Activated B cell treated with CpG ODN at 0.5 μM for 24 hours (primary cell): ENCODE data around the gene ZBTB17. TPM values are rescaled to one million over a fixed set of nuclear protein-coding genes. Genes with fewer than 3 reads are reported as not detected.

Experiments used
- ATAC-seq: fragments of 200-7000 bp; cut with Tn5 transposase; one replicate; pipeline ENCODE4 v1.10.0; 2021; ENCODE audit warnings: low read depth, mild to moderate bottlenecking, moderate library complexity
- CTCF ChIA-PET: fragments of 350-600 bp; sonication (Branson Sonifier 250); formaldehyde crosslinking; loops from one replicate; lab custom pipeline; 2021; ENCODE audit warnings: antibody characterized with exemption; lab: Charles Lee
- POLR2A ChIA-PET: fragments of 350-600 bp; sonication (Branson Sonifier 250); formaldehyde crosslinking; loops from one replicate; lab custom pipeline; 2021; ENCODE audit warnings: antibody characterized with exemption; lab: Charles Lee
- DNase-seq: peaks from one replicate; pipeline ENCODE4 v3.0.0; 2022
- H3K27ac Mint-ChIP-seq: one replicate; pipeline ENCODE4 v1.8.0; 2020; ENCODE audit warnings: mixed read lengths
- H3K27me3 Mint-ChIP-seq: one replicate; pipeline ENCODE4 v1.8.0; 2021; ENCODE audit warnings: mixed read lengths
- H3K36me3 Mint-ChIP-seq: one replicate; pipeline ENCODE4 v1.8.0; 2021; ENCODE audit warnings: low read depth, mixed read lengths
- H3K4me1 Mint-ChIP-seq: one replicate; pipeline ENCODE4 v1.8.0; 2021; ENCODE audit warnings: mixed read lengths
- H3K4me3 Mint-ChIP-seq: one replicate; pipeline ENCODE4 v1.8.0; 2020; ENCODE audit warnings: mild to moderate bottlenecking, mixed read lengths
- H3K9me3 Mint-ChIP-seq: one replicate; pipeline ENCODE4 v1.8.0; 2020; ENCODE audit warnings: mixed read lengths
- CTCF ChIP-seq: fragments of 200-600 bp; IDR thresholded peaks from one replicate; pipeline ENCODE4 v1.8.0; 2022; ENCODE audit warnings: antibody characterized with exemption, mild to moderate bottlenecking
- intact Hi-C: fragments of 100-400 bp; cut with micrococcal nuclease; formaldehyde crosslinking; loops from one replicate; pipeline ENCODE4 v1.15.1; 2024
- total RNA-seq: library from RNA; stranded (reverse); gene quantifications from 2 replicates; pipeline ENCODE4 v1.2.3, GENCODE V29; 2022

Gene ZBTB17
- total RNA-seq, 1 donor from 2014 or later = 121 TPM

- DNase-seq = no peak
- no peak for TF ChIP-seq CTCF
- no peak for ATAC-seq
- ChIA-PET POLR2A (interaction anchor here (5.6 to 8.3 kb wide), 2 partner anchors 18 to 27 kb away, joined by 90 to 94 read pairs; partner anchors contain the start of gene ZBTB17), CTCF (interaction anchor here (1.0 to 4.6 kb wide), 3 partner anchors 27 to 144 kb away, joined by 3 to 22 read pairs (median 4); partner anchors contain the start of gene ZBTB17)
- H3K9me3 Mint-ChIP-seq = no peaks in the 10 kb centered on the region
- H3K4me3 Mint-ChIP-seq = peak overlapping the region; percentile 41
- intact Hi-C loops = loop anchor here (5.0 kb wide), 1 partner anchor 45 kb away; no protein-coding TSS in a partner anchor
- no peaks in the 10 kb centered on the region for H3K27me3 Mint-ChIP-seq
- H3K27ac Mint-ChIP-seq = peak overlapping the region; percentile 89
- H3K36me3 Mint-ChIP-seq = peaks cover 70% of the 10 kb centered on the region
- H3K4me1 Mint-ChIP-seq = peaks cover 60% of the 10 kb centered on the region
These were observed 28.4 kb downstream of the ZBTB17 start for GRCh38 chr1:15947382-15948090.

GRCh38 chr1:15946571-15947381, 29.1 kb downstream of the ZBTB17 start:
- Mint-ChIP-seq H3K27me3 (no peaks in the 10 kb centered on the region), H3K9me3 (no peaks in the 10 kb centered on the region), H3K27ac (peak overlapping the region; percentile 89), H3K36me3 (peaks cover 70% of the 10 kb centered on the region), H3K4me1 (peaks cover 53% of the 10 kb centered on the region), H3K4me3 (no peak overlapping the region)
- ATAC-seq = no peak
- POLR2A ChIA-PET = interaction anchor here (1.1 to 8.3 kb wide), 2 partner anchors 28 to 270 kb away, joined by 3 to 94 read pairs; partner anchors contain the start of gene ZBTB17
- no peak for DNase-seq
- CTCF ChIA-PET = no interaction called here
- no peak for TF ChIP-seq CTCF
- intact Hi-C loops = loop anchor here (5.0 kb wide), 1 partner anchor 46 kb away; no protein-coding TSS in a partner anchor

- H3K4me1 Mint-ChIP-seq = peaks cover 44% of the 10 kb centered on the region
- no peaks in the 10 kb centered on the region for H3K9me3 Mint-ChIP-seq
- intact Hi-C loops = loop anchor here (5.0 kb wide), 1 partner anchor 46 kb away; no protein-coding TSS in a partner anchor
- TF ChIP-seq CTCF = no peak
- H3K27ac Mint-ChIP-seq = peak overlapping the region; percentile 59
- ATAC-seq = no peak
- DNase-seq = no peak
- ChIA-PET CTCF (no interaction called here), POLR2A (interaction anchor here (1.1 to 8.3 kb wide), 2 partner anchors 29 to 269 kb away, joined by 3 to 94 read pairs; partner anchors contain the start of gene ZBTB17)
- H3K4me3 Mint-ChIP-seq = no peak overlapping the region
- no peaks in the 10 kb centered on the region for H3K27me3 Mint-ChIP-seq
- peaks cover 72% of the 10 kb centered on the region for H3K36me3 Mint-ChIP-seq
These were observed 30.0 kb downstream of the ZBTB17 start for GRCh38 chr1:15945832-15946448.

- ChIA-PET CTCF (interaction anchor here (0.9 kb wide), 1 partner anchor 130 kb away, joined by 3 read pairs; no protein-coding TSS in a partner anchor), POLR2A (interaction anchor here (1.0 to 1.1 kb wide), 2 partner anchors 98 to 268 kb away, joined by 3 read pairs; partner anchors contain the start of gene SPEN)
- ATAC-seq (no peak), DNase-seq (no peak)
- no peak overlapping the region for H3K4me3 Mint-ChIP-seq
- TF ChIP-seq CTCF = no peak
- no peaks in the 10 kb centered on the region for H3K27me3 Mint-ChIP-seq
- H3K9me3 Mint-ChIP-seq = no peaks in the 10 kb centered on the region
- no peak overlapping the region for H3K27ac Mint-ChIP-seq
- intact Hi-C loops = loop anchor here (5.0 kb wide), 1 partner anchor 47 kb away; no protein-coding TSS in a partner anchor
- H3K4me1 Mint-ChIP-seq = peaks cover 37% of the 10 kb centered on the region
- H3K36me3 Mint-ChIP-seq = peaks cover 74% of the 10 kb centered on the region
These were observed 30.7 kb downstream of the ZBTB17 start for GRCh38 chr1:15945011-15945831.
